Activated naive CD8-positive, alpha-beta T cell treated with anti-CD3 and anti-CD28 coated beads, Interleukin-2, amount 10 ng/mL, durations not matched to agents 7 days and 5 days (primary cell): Measurements from ENCODE around the gene CELF2. TPM values are rescaled to one million over a fixed set of nuclear protein-coding genes. Genes with fewer than 3 reads are reported as not detected.
A peak's percentile ranks its signal among the peaks of the same experiment; 100 is the strongest.

ENCODE experiments used
- ATAC-seq: fragments of 150-1000 bp; cut with Tn5 transposase; one replicate; pipeline ENCODE4 v1.10.0; 2021; ENCODE audit warnings: low read depth, moderate library complexity
- POLR2A ChIA-PET: fragments of 350-600 bp; sonication (Branson Sonifier 250); formaldehyde crosslinking; loops from one replicate; lab custom pipeline; 2021; ENCODE audit warnings: antibody characterized with exemption; lab: Charles Lee
- DNase-seq: peaks from one replicate; pipeline ENCODE4 v3.0.0; 2021
- H3K27ac Mint-ChIP-seq: one replicate; pipeline ENCODE4 v1.8.0; 2022; ENCODE audit warnings: mild to moderate bottlenecking, mixed read lengths
- H3K27me3 Mint-ChIP-seq: one replicate; pipeline ENCODE4 v1.8.0; 2022; ENCODE audit warnings: mild to moderate bottlenecking, moderate library complexity, mixed read lengths
- H3K36me3 Mint-ChIP-seq: one replicate; pipeline ENCODE4 v1.8.0; 2021; ENCODE audit warnings: mild to moderate bottlenecking, mixed read lengths
- H3K4me1 Mint-ChIP-seq: one replicate; pipeline ENCODE4 v1.8.0; 2021; ENCODE audit warnings: mixed read lengths
- H3K4me3 Mint-ChIP-seq: one replicate; pipeline ENCODE4 v1.8.0; 2022; ENCODE audit warnings: mild to moderate bottlenecking, moderate library complexity, mixed read lengths
- H3K9me3 Mint-ChIP-seq: one replicate; pipeline ENCODE4 v1.8.0; 2021; ENCODE audit warnings: mixed read lengths
- total RNA-seq, 2 experiments: library from RNA; stranded (reverse); gene quantifications; one replicate each; pipeline ENCODE4 v1.2.3, GENCODE V29; 2021

CELF2 gene
- total RNA-seq, 2 experiments from 2014 or later: 168 TPM

DNA sequence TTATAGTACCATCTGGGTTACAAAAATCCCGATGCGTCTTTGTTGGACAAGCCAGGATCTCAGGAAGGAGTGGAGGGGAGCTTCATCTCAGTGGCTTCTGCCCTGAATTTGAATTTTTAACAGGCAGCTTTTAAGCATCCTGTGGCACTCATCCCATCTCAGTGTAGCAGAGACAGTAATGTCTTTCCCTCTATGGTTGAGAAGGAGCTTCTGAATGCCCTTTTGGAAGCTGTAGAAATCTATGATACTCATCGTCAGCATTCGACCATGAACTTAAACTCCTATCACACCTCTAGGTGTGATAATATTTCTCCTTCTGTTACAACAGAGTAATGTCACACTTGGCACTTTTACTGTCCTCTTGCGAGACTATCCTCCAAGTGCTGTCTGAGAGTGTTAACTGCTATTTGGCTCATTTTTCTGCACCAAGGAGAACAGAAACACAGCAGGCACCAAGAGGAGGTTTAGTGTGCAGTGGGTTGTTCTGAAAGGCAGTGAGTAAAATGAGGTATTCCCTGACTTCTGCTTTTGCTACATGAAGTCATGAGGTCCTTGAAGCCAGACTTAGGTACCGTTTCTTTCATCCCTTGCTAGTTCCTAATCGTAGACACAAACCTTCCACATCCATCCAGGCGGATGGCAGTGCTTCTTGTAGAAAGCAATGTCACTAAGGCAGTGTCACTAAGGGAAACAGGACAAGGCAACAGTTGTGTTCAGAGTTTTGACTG lies 177.4 kb downstream of the CELF2 start:
- H3K4me3 Mint-ChIP-seq: no peak overlapping the region

DNA sequence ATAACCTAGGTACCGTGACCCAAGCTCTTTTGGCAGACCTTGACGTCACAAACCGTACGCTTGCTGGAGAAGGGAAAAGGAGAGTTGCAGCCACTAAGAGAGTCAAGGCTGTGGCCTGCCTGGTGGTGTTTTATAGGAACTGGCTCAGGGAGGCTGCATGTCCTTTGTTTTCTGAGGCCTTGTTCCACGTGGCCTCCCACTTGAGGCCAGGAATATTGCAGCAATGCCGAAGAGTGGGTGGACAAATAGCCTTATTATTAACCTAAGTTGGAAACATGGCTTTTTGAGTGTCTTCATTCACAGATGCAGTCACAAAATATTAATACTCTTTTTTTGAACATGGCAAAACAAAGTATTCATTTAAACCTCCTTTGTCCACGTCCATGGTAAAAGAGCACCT lies 178.0 kb downstream of the CELF2 start:
- Mint-ChIP-seq H3K27ac (no peak overlapping the region), H3K4me3 (no peak overlapping the region), H3K4me1 (peaks cover 75% of the 10 kb centered on the region), H3K36me3 (peaks cover 69% of the 10 kb centered on the region), H3K27me3 (no peaks in the 10 kb centered on the region), H3K9me3 (no peaks in the 10 kb centered on the region)
- DNase-seq (no peak), ATAC-seq (no peak)
- POLR2A ChIA-PET: no interaction called here

More for the DNA sequence above, 177.4 kb downstream of the CELF2 start:
- H3K9me3 Mint-ChIP-seq: no peaks in the 10 kb centered on the region
- POLR2A ChIA-PET: interaction anchor here (0.7 to 1.1 kb wide), 2 partner anchors 11 to 43 kb away, joined by 3 read pairs; no protein-coding TSS in a partner anchor
- H3K27ac Mint-ChIP-seq: no peak overlapping the region
- ATAC-seq (no peak), DNase-seq (no peak)
- H3K27me3 Mint-ChIP-seq: no peaks in the 10 kb centered on the region
- peaks cover 67% of the 10 kb centered on the region for H3K36me3 Mint-ChIP-seq
- H3K4me1 Mint-ChIP-seq: peaks cover 72% of the 10 kb centered on the region

DNA sequence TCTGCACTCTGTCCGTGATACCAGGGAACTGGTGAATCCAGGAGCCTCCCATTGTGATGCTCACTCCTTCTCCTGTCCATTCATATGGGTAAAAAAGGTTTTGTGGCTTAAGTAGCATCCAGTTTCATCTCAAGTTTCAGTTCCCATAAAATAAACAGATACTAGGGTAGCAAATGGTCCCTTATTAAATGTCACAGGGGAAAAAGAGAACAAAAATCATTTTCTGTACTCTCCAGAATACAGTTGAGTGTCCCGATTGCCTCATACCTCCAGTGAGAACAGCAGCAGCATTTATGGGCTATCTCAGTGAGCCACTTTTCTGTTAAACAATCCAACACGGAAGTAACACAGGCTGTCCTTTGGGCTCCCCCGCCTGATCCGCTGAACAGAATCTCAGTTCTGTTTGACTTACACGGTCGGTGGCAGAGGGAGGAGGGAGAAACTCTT lies 179.6 kb downstream of the CELF2 start:
- H3K4me1 Mint-ChIP-seq: peaks cover 76% of the 10 kb centered on the region
- no peak for ATAC-seq
- POLR2A ChIA-PET: interaction anchor here (1.0 to 1.4 kb wide), 2 partner anchors 10 to 19 kb away, joined by 3 read pairs; no protein-coding TSS in a partner anchor

DNA sequence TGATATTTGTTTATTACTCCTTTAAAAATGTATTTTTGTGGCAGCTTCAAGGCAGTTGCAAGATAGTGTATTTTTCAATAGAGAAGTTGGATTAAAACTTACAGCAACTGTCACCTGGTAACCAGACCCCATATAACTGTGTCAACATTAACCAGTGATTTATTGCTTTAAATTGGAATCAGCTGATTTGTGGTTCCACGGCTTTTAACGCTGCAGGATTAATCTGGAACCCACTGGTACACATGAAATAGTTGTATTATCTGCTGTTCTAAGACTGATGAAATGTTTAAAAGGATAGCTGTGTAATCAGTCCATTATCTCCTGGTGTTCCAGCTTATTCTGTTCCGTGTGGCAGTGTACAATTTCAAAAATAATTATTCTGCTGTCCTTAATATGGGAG lies 180.2 kb downstream of the CELF2 start:
- POLR2A ChIA-PET: interaction anchor here (1.0 to 1.4 kb wide), 2 partner anchors 9 to 19 kb away, joined by 3 read pairs; no protein-coding TSS in a partner anchor
- ATAC-seq (no peak), DNase-seq (no peak)
- peaks cover 77% of the 10 kb centered on the region for H3K4me1 Mint-ChIP-seq
- H3K27me3 Mint-ChIP-seq: no peaks in the 10 kb centered on the region
- H3K27ac Mint-ChIP-seq: no peak overlapping the region
- peaks cover 73% of the 10 kb centered on the region for H3K36me3 Mint-ChIP-seq
- H3K4me3 Mint-ChIP-seq: no peak overlapping the region
- H3K9me3 Mint-ChIP-seq: no peaks in the 10 kb centered on the region

More for the DNA sequence above, 179.6 kb downstream of the CELF2 start:
- no peak for DNase-seq
- Mint-ChIP-seq H3K27ac (peak overlapping the region; percentile 42), H3K4me3 (peak overlapping the region; percentile 28), H3K27me3 (no peaks in the 10 kb centered on the region), H3K36me3 (peaks cover 71% of the 10 kb centered on the region), H3K9me3 (no peaks in the 10 kb centered on the region)

DNA sequence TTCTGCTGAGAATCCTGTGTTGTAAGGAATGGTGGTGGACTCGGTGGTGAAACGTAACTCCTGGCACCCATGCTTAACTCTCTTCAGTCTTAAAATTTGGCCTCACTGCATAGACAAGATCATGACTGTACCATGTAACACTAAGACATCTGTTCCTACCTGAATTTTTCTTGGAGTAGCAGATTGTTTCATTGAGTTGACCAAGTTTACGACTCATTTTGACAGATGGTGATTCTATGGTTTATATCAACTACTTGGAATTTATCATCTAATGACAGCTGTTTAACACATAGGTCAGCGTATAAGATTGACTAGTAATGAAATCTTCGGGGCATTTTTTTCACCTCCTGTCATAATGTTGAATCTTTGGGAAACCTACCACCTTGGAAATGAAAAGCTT lies 184.2 kb downstream of the CELF2 start:
- peak overlapping the region; percentile 17 for H3K27ac Mint-ChIP-seq
- POLR2A ChIA-PET: interaction anchor here (1.1 to 1.7 kb wide), 2 partner anchors 22 to 29 kb away, joined by 3 to 4 read pairs; no protein-coding TSS in a partner anchor
- H3K27me3 Mint-ChIP-seq: no peaks in the 10 kb centered on the region
- peaks cover 79% of the 10 kb centered on the region for H3K36me3 Mint-ChIP-seq
- H3K9me3 Mint-ChIP-seq: no peaks in the 10 kb centered on the region
- no peak overlapping the region for H3K4me3 Mint-ChIP-seq
- DNase-seq: no peak
- ATAC-seq: no peak
- peaks cover 84% of the 10 kb centered on the region for H3K4me1 Mint-ChIP-seq

DNA sequence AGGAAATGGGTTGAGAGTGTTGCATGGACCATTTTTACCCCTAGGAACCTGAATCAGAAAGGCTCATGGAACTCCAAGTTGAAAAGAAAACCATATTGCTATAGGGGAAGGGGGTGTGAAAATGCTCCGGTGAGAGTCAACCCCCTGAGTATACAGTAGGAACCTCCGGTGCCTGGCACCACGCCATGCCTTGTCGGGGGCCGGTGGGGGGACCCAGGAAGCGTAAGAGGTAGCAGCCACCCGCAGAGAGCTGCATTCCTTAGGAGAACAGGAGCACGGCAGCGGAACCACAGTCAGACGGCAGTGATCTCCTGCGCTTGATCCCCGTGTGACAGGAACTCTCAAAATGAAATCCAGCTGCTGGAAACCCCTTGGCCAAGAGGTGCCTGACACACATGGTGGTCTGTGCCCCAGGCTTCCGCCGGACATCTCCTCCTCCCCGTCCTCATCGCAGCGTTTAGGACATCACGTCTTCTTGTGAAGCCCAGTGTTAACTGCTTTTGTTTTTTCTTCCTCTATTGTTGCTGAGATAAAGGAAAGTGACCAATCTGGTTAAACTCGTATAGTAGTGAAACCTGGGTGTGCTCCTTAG lies 186.8 kb downstream of the CELF2 start:
- POLR2A ChIA-PET: interaction anchor here (1.0 kb wide), 1 partner anchor 22 kb away, joined by 3 read pairs; no protein-coding TSS in a partner anchor
- no peaks in the 10 kb centered on the region for H3K27me3 Mint-ChIP-seq
- ATAC-seq (no peak), DNase-seq (no peak)
- peak overlapping the region; percentile 45 for H3K27ac Mint-ChIP-seq
- H3K4me3 Mint-ChIP-seq: peak overlapping the region; percentile 26
- H3K9me3 Mint-ChIP-seq: no peaks in the 10 kb centered on the region
- peaks cover 78% of the 10 kb centered on the region for H3K36me3 Mint-ChIP-seq
- peaks cover 88% of the 10 kb centered on the region for H3K4me1 Mint-ChIP-seq

DNA sequence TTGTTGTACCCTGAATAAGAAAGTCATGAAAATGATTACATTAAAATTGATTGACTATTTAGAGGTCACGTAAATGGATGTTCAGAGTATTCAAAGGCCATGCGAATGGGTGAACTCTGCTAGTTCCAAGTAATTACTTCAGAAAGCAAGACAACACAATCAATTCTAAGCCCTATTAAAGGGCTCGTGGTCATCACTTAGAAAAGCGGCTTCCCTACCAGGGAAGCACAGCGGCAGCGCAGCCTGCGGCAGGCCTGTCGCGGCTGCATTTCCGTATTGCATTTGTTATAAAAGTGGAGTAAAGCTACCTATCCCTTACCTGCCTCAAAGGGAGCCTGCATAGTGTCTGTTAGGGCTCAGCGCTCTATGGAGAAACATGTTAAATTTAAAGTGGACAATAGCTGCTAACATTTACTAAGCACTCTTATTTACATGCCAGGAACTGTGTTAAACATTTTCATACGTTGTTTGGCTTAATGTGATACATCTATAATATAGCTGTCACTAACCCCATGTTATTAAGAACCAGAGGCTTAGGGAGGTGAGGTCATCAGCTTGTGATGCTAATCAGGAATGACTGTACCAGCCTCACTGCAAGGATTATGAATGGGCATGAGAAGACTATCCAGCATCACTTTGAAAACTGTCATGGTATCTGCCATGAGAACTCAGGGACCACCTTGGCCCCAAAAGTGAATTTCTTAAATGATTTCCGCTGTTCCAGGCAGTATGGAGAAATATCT lies 187.5 kb downstream of the CELF2 start:
- H3K4me1 Mint-ChIP-seq: peaks cover 87% of the 10 kb centered on the region
- ATAC-seq (no peak), DNase-seq (no peak)
- POLR2A ChIA-PET: interaction anchor here (0.7 to 3.0 kb wide), 2 partner anchors 27 to 34 kb away, joined by 3 to 25 read pairs; no protein-coding TSS in a partner anchor
- H3K36me3 Mint-ChIP-seq: peaks cover 76% of the 10 kb centered on the region
- H3K4me3 Mint-ChIP-seq: no peak overlapping the region
- no peaks in the 10 kb centered on the region for H3K27me3 Mint-ChIP-seq
- H3K27ac Mint-ChIP-seq: peak overlapping the region; percentile 45
- no peaks in the 10 kb centered on the region for H3K9me3 Mint-ChIP-seq

DNA sequence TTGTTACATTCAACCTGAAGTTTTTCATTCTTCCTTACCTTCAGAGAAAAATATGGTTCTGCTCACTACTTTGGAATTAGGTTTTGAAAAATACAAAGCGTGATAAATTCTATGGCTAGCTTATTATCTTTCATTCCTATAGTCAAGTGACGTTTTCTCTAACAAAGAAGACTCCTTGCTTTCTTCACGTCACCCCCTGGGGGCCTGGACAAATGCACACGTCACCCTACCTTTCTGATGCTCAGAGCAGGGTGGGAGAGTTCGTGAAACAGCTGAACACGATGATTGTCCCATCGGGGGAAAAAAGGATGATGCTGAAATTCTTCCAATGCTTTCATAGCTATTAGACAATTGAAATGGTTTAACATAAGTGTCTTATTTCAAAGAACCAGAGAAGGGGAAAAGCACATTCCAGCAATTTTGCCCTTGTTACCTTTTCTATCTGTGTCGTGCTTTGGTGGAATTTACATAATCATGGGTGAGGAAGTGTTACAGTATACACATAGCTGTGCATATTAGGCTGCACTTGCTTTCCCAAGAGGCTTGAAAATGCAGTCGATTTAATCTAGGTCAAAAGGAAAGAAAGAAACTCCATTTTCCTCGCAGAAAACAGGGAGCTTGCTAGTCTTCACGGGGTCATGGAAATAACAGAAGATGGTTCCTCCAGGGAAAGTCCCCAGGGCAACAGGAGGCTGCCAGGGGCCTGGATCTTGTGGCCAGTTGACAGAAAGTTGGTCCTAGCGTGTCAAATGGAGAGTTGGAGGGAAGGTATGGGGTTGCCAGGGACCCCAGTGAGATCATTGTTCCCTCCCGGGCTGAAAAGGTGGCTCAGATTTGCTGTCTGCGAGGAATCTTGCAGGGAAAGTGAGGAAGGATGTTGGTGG lies 189.2 kb downstream of the CELF2 start:
- peak overlapping the region; percentile 69 for H3K27ac Mint-ChIP-seq
- H3K36me3 Mint-ChIP-seq: peaks cover 67% of the 10 kb centered on the region
- H3K27me3 Mint-ChIP-seq: no peaks in the 10 kb centered on the region
- H3K9me3 Mint-ChIP-seq: no peaks in the 10 kb centered on the region
- POLR2A ChIA-PET: interaction anchor here (0.6 to 3.0 kb wide), 4 partner anchors 9 to 42 kb away, joined by 3 to 25 read pairs (median 3); no protein-coding TSS in a partner anchor
- peaks cover 88% of the 10 kb centered on the region for H3K4me1 Mint-ChIP-seq
- DNase-seq (no peak), ATAC-seq (no peak)
- peak overlapping the region; percentile 90 for H3K4me3 Mint-ChIP-seq

DNA sequence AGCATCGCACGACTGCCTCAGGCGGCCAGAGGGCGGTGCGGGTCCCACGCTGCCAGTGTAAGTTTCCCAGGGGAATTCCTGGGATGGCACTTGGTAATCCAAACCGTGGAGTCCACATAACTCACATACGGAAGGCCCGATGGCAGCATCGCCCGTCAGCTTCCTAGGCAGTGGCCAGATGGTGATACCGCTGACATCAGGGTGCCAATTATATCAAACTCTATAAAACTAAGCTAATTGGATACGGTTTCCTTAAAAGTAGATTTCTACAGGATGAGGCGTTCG lies 189.8 kb downstream of the CELF2 start:
- Mint-ChIP-seq H3K36me3 (peaks cover 69% of the 10 kb centered on the region), H3K4me1 (peaks cover 87% of the 10 kb centered on the region), H3K27ac (peak overlapping the region; percentile 91), H3K4me3 (peak overlapping the region; percentile 90), H3K27me3 (no peaks in the 10 kb centered on the region), H3K9me3 (no peaks in the 10 kb centered on the region)
- DNase-seq (no peak), ATAC-seq (no peak)
- POLR2A ChIA-PET: interaction anchor here (1.1 to 3.0 kb wide), 2 partner anchors 9 to 29 kb away, joined by 3 to 25 read pairs; no protein-coding TSS in a partner anchor

DNA sequence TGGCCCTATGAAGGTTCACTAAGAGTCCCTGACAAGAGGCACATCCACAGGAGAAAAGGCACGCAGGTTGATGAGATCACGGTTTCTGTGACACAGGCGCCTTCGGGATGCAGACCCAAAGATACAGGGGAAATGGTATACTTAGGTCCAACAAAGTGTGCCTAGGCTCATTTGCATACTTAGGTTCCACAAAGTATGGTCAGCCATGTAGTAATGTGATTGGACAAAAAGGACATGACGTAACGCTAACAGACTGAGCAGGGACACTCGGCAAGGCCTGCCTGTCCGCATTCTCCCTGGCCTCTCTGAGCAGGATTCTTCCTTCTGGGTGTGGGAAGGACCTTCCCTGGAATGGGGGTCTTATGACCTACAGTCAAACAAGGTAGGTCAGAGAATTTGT lies 190.6 kb downstream of the CELF2 start:
- no peak for ATAC-seq
- Mint-ChIP-seq H3K4me1 (peaks cover 85% of the 10 kb centered on the region), H3K27ac (peak overlapping the region; percentile 91), H3K27me3 (no peaks in the 10 kb centered on the region), H3K4me3 (peak overlapping the region; percentile 90), H3K9me3 (no peaks in the 10 kb centered on the region), H3K36me3 (peaks cover 65% of the 10 kb centered on the region)
- POLR2A ChIA-PET: no interaction called here
- no peak for DNase-seq

DNA sequence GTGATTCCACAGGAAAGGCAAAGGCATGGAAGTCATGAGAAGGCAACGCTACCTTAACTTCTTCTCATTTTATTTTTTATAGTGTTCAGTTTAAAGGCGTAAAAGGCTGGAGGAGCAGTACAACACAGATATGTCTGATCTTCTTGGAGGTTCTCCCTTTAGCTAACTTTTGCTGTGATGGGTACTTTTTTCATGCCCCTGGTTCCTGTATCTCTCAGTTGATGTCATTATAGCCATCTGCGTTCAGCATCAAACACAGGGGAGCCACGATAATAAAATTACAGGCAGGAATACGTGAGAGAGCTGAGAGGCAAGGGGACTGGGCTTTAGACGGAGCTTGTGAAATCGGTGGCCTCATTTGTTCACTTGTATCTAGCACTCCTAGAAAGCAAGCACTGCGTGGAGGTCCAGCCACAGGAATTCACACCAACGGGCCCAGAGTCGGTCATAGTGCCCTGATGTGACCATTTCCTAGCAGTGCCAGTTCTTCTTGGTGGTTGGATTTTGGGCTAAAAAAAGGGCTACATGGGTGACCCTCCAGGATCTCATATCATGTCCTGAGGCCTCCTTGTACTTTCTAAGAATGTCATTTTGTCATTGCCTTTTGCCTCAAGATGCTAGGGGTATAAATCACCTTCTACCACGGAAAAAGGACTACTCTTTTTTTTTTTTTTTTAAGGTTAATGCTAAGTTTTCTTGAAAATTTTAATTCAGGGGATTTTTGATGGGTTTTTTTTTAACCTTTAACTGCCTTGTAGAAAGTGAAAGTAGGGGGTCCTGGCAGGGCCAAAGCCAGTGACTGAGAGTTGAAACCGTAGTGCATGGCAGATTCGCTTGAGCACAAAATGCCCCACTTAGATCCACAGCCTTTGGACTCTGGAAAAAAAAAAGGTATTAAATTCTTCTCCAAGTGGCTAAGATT lies 191.5 kb downstream of the CELF2 start:
- ATAC-seq (peak; percentile 46), DNase-seq (no peak)
- Mint-ChIP-seq H3K4me3 (peak overlapping the region; percentile 90), H3K27me3 (no peaks in the 10 kb centered on the region), H3K27ac (peak overlapping the region; percentile 91), H3K36me3 (peaks cover 64% of the 10 kb centered on the region), H3K9me3 (no peaks in the 10 kb centered on the region), H3K4me1 (peaks cover 84% of the 10 kb centered on the region)
- POLR2A ChIA-PET: interaction anchor here (0.8 to 6.1 kb wide), 6 partner anchors 18 to 45 kb away, joined by 3 to 32 read pairs (median 4); no protein-coding TSS in a partner anchor
